ENCODE results near the gene CCDC24. TPM values are rescaled to one million over a fixed set of nuclear protein-coding genes. Genes with fewer than 3 reads are reported as not detected.

CCDC24 gene
- total and polyA plus RNA-seq, 4 donors, result 0.92 to 4.2 (median 2.3) TPM

DNA sequence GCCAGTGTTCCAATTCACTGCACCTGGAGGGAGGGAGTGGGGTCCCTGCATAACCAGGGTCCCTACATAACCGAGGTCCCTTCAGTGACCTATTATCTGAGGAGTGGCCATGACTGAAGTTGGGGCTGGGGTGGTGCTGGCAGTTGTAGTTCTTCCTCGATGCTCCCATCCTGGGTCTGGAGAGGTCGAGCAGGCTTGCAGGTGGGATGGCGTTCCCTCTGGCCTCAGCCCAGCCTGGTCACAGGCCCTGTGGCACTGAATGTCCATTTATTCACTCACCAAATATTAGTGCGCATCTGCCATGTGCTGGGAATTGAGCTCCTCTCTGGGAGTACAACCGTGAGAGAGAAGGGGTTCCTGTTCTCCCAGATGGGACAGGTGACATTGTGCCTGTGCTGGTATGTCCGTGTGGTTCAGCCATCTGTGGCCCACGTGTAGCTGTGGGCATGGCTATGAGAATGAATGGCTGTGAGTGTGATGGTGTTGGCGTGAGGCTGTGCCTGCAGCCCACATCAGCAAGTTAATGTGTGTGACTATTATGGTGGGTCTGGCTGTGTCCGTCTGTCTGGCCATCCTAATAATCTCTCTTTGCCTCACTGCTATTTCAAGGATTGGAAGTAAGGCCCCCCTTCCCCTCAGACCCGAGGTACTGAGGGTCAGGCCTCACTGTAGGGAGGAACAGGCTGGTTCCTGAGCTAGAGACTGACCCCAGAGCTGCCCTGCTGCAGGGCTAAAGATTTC is 43.7 kb downstream of the CCDC24 start:
- DNase-seq (ENCODE audit: low spot score), result no peak
- H3K4me3 ChIP-seq (ENCODE audit: low read depth in 1 of 3, low read length in 3 of 3), result no peak overlapping the region
- no peaks in the 10 kb centered on the region for H3K9me3 ChIP-seq (ENCODE audit: control insufficient read depth in 4 of 4, low read length in 3 of 4)
- TF ChIP-seq, protein P1, sequence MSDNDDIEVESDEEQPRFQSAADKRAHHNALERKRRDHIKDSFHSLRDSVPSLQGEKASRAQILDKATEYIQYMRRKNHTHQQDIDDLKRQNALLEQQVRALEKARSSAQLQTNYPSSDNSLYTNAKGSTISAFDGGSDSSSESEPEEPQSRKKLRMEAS (IDR thresholded peaks at IDR 0.05), result no peak
- TF ChIP-seq JUND (IDR thresholded peaks at IDR 0.05), result no peak
- TF ChIP-seq NR2F2 (IDR thresholded peaks at IDR 0.05), result no peak
- no peak for TF ChIP-seq TAF1 (conservative IDR thresholded peaks at IDR 0.05)
- no peak for TF ChIP-seq ZBTB33 (IDR thresholded peaks at IDR 0.05)
- no peak for TF ChIP-seq HNF4A (conservative IDR thresholded peaks at IDR 0.05)
- no peak for TF ChIP-seq RXRA (IDR thresholded peaks at IDR 0.05)
- TF ChIP-seq, protein P2, sequence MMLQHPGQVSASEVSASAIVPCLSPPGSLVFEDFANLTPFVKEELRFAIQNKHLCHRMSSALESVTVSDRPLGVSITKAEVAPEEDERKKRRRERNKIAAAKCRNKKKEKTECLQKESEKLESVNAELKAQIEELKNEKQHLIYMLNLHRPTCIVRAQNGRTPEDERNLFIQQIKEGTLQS (IDR thresholded peaks at IDR 0.05), result no peak
- TF ChIP-seq REST (IDR thresholded peaks at IDR 0.05), result no peak
- no peak for TF ChIP-seq HNF4G (IDR thresholded peaks at IDR 0.05)
- no peak for TF ChIP-seq FOXA2 (IDR thresholded peaks at IDR 0.05)
- TF ChIP-seq FOXA1 (IDR thresholded peaks at IDR 0.05), result no peak
- no peak for TF ChIP-seq SP1 (IDR thresholded peaks at IDR 0.05)
- TF ChIP-seq EGR1 (IDR thresholded peaks at IDR 0.05; ENCODE audit: low read depth in 2 of 2), result no peak
- TF ChIP-seq GABPA (IDR thresholded peaks at IDR 0.05 in 1 of 2, conservative IDR thresholded peaks at IDR 0.05 in 1 of 2), result no peak
- no peak for TF ChIP-seq RAD21 (IDR thresholded peaks at IDR 0.05)
- no peak for TF ChIP-seq YY1 (IDR thresholded peaks at IDR 0.05)
- TF ChIP-seq CTCF (IDR thresholded peaks at IDR 0.05; ENCODE audit: low read depth, low read length, missing input control), result no peak
- WGBS, result 85% methylated on average over 11 of the region's 11 CpGs
- no peaks in the 10 kb centered on the region for H3K27me3 ChIP-seq (ENCODE audit: control insufficient read depth in 4 of 4, insufficient read depth in 4 of 4, low read length in 3 of 4)
- H3K27ac ChIP-seq (ENCODE audit: low read depth in 1 of 2, low read length in 2 of 2), result no peak overlapping the region
- H3K4me1 ChIP-seq (ENCODE audit: control insufficient read depth in 4 of 4, insufficient read depth in 4 of 4, low read length in 3 of 4), result peaks cover 3 to 25% (median 6%) of the 10 kb centered on the region in 4 donors
- no peaks in the 10 kb centered on the region for H3K36me3 ChIP-seq (ENCODE audit: control insufficient read depth in 4 of 4, insufficient read depth in 3 of 4, low read depth in 1 of 4, low read length in 3 of 4)
- H3K9ac ChIP-seq (ENCODE audit: low read depth in 1 of 2, low read length in 2 of 2), result no peak overlapping the region
